ENCODE results near the gene TBC1D8.

Gene TBC1D8

DNA sequence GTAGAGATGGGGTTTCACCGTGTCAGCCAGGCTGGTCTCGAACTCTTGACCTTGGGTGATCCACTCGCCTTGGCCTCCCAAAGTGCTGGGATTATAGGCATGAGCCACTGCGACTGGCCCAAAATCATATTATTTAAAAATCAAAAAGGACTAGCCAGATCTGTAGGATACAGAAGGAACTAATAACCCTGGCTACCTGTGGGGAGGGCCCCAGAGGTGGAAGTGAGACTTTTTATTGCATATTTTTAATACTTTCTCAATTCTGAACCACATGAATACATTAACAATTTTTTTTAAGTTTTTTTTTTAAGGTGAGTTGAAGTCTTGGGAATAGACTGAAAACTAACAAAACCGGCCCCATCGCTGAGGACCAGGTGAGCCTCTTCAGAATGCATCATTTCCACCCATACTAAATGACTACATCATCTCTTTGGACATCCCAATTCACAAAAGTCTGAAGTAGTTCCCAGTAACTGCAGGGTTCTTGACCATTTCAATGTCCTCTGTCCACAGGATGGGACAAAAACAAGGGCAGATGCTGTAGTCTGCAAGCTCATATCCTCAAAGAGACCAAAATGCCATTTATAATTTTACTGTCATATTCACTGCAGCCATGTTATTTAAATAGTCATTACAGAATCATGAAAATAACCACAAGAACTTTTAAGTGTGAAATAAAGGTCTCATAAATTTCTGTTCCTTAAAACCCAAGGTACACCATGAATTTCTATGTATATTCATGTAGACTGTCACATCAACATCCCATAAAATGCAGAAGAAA is 127.7 kb downstream of the TBC1D8 start:
- no peak for DNase-seq

DNA sequence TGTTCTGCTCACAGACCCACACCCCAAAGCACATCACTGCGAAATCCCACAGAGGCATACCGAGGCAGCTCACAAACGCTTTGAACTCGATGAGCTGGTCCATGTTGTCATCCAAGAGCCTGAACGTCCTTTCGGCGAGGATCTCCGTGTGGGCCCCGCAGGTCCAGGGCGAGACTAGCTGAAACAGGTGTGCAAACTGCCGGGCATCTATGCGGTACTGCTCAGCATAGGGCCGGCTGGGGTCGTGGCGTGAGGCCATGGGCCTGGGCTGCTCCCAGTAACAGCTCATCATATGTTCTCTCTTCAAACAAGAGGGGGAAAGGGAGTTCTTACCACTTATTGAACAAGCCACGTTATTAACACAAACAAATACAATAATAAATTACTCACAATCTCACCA is 129.0 kb downstream of the TBC1D8 start:
- no peak for DNase-seq

DNA sequence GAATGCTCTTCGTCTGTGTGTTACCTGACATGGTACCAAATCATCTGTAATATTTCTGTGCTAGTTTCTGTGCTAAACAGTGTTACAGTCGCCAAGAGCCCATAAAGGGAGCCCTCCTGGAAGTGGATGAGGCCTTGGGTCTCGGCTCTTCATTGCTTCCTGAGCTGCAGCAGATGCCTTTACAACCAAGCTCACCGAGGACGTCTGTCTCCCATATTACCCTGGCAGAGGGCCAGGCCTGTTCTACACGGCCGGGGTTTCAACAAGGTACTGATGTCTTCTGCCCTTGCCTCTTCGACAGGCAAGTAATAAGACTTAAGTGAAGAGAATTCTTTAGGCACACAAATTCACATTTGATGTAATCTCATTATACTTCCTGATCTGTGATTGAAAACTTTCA is 132.2 kb downstream of the TBC1D8 start:
- no peak for DNase-seq

DNA sequence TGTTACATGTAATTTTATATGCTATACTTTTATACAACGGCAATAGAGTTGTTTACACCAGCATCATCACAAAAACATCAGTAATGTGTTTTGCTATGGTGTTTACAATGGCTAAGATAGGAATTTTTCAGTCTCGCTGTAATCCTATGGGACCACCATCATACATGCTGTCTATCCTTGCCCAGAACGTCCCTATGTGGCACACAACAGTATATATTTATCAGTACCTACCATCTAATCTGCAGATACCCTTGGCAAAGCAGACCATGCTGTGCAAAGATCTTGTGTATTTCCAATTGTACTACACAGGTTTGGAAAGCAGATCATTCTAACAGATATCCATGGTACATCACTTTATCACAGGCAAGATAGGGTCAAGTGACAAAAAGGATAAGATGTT is 133.8 kb downstream of the TBC1D8 start:
- DNase-seq, result no peak

DNA sequence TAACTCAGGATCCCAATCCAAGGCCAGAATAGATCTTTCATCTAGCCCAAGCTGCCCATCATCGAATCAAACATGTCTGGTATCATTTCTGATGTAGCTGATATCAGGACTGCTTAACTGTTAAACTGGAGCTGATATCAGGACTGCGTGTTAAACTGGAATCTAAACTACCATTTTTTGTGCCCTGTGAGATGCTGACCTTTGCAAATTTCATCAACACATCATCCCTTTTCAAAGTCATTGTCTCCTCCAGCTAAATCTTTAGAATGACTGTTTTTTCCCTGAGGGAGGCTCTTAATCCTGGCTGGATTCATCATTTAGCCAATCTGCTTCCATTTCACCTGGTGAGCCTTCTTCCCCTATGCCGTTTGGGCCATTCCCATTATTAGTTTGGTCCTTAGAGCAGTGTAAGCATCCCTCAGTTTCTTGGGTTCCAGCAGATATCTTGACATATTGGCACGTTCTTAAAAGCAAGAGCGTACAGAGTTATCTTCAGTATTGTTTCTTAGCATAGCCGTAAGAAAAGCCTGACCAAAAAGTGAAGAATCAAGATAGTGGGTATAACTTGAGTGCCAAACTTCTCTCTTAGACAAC is 136.8 kb downstream of the TBC1D8 start:
- DNase-seq, result no peak

DNA sequence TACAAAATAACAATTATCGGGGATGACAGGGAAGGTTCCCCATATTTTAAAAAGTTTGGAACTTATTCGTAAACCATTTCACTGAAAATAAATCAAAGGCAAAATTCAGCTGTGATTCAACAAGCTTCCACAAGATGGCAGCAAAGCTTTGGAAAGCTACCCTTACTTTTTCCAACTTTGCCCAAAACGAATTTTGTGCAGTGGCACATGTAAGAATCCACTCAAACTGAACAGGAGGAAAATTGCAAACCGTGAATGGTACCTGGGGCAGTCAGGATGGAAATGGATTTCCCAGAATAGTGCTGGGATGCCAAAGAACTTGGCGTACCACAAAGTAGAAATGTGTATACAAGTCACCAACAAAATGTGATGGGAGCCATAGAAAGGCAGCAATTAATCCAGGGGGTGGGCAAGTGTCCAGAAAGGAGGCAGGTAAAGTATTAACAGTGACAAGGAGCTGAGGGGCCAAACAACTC is 138.4 kb downstream of the TBC1D8 start:
- peak; percentile 21 for DNase-seq

DNA sequence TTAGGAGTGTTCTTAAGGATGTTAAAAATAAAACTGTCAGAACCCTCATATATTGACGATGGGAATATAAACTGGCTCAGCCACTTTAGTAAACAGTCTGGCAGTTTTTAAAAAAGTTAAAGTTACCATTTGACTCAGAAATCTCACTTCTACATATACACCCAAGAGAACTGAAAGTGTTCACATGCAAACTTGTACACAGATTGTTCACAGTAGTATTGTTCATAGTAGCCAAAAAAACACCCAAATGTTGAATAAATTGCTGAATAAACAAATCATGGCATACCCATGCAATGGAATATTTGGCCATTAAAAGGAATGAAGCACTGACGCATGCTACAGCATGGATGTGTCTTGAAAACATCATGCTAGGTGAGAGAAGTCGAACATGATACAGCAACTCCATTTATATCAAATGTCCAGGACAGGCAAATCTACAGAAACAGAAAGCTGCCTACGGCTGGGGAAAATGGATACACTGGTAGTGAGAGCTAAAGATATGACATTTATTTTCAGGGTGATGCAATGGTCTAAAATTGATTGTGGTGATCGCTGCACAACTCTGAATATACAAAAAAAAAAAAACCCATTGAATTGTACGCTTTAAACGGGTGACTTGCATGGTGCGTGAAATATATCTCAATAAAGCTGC is 139.0 kb downstream of the TBC1D8 start:
- DNase-seq, result no peak

DNA sequence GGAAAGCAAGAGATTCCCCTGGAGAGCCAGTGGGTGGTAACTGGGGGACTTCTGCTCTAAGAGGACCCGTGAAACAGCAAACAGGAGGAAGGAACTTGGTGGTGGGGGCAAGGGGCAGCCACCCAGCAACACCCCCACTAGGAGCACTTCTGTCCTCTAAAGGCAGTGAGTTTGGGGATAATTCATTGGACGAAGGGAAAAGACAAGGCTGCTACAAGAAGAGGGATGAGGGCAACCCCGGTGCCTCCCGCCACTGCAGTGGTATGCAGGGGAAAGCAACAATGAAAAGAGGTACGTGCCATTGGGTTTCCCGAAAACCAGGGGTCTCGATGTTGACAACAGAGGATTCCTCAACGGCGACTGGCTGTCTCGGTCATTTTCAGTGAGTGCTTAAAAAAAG is 140.0 kb downstream of the TBC1D8 start:
- DNase-seq, result no peak

DNA sequence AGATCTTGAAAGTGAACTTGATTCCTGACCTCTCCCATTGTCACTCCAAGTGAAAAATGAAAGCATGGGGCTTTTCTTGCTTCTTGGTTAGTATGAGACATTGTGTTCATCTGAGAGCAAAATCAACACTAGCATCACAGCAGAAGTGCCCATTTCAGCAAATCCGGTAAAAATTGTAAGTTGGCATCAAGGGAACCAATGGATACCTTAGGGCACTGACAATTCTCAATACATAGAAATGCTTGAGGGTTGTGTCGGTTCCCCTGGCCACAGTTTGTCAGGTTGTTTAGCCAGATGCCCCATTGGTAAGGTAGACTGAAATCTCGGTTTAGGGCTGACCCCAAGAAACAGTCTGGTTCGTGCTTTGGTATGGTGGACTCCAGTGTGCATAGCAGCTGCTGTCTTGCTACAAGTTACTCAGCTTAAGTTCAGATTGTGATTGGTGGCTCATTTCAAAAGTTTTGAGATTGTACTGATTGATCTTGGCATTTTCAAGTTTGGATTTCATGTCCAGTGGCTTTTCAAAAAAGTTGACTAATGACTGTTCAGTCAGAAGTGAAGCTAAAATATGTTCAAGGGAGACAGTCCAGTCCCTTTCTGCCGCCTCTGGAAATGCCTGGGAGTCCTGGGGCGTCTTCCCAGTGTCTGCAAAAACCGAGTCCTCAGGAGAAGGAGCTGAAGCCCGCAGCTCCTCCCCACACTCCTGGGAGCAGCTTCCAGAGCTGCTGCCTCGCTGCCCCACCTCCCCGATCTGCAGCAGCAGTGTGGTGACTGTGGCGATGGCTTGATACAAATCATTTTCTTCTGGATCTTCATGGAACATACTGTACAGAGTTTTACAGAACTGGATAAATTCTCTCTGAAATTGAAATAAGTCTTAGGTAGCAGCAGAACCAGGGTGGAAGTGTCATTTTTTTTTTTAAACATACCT is 143.5 kb downstream of the TBC1D8 start:
- no peak for DNase-seq

DNA sequence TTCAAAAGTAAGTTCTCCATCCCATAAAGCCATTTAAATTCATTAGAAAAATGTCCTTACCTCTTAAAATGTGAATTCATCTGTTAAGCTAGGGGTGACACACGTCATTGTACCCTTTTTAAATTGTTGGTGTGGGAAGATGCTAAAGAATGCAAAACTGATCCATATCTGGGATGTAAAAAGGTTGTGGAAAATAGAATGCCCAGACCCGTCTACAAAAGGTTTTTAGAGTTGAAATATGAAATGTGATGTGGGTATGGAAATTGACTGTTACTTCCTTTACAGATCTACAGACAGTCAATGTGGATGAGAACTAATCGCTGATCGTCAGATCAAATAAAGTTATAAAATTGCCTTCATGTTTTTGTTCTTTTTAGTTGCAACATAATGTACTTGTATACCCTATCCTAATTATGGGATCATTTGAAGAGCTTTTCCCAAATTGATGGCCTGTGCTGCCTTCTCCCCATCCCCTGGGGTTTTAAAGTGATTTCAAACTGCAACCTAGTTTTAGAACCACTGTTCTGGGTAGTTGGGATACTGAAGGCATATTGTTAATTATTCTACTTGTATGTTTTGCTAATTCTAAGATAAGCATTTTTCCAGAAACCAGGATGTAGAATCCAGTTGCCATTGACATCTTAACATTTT is 145.0 kb downstream of the TBC1D8 start:
- no peak for DNase-seq

DNA sequence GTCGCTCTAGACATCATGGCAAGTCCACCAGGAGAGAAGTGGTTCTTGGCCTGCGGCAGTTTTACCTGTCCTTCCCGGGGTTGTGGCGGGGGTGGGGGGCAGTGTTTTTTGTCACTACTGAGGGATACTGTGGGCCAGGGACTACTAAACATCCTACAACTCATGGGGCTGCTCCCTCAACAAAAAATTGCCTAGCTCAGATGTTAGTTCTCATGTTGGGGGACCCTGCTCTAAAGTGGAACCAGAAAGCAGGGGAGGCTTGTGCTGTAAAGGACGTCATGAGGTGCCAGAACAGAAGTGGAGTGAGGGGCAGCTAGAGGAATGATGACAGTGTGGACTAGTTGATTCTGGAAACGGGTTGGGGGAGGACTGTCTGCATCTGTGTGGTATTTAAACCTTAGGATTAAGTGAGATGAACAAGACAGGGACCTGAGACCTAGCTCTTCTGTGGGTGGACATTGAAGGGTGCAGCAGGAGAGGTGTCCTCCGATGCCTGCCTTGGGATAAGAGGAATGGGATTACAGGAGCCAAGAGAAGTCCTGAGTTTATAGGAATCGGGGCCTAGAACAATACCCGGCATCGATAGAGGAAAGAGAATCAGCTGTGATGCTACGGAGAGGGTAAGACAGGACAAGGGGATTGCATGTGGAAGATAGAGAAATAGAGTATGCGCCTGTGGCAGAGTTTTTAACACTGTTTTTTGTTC is 146.4 kb downstream of the TBC1D8 start:
- DNase-seq, result no peak

DNA sequence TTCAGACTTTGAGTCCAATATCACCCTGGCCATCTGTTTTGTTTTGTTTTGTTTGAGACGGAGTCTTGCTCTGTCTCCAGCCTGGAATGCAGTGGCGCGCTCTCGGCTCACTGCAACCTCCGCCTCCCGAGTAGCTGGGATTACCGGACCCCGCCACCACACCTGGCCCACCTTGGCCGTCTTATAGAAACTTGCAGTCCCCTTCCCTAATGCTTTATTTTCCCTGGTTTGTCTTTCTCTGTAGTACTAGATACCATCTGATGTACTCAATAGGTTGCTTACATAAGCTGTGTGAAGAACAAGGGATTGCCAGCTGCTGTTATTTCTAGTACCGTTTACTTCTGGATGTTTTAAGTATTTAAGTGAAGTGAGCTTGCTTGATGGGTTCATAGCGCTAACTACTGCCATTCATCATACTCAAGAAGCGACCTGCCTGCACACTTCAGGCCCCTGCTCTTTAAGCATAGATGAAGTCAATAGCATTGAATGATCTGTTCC is 147.9 kb downstream of the TBC1D8 start:
- DNase-seq, result no peak

DNA sequence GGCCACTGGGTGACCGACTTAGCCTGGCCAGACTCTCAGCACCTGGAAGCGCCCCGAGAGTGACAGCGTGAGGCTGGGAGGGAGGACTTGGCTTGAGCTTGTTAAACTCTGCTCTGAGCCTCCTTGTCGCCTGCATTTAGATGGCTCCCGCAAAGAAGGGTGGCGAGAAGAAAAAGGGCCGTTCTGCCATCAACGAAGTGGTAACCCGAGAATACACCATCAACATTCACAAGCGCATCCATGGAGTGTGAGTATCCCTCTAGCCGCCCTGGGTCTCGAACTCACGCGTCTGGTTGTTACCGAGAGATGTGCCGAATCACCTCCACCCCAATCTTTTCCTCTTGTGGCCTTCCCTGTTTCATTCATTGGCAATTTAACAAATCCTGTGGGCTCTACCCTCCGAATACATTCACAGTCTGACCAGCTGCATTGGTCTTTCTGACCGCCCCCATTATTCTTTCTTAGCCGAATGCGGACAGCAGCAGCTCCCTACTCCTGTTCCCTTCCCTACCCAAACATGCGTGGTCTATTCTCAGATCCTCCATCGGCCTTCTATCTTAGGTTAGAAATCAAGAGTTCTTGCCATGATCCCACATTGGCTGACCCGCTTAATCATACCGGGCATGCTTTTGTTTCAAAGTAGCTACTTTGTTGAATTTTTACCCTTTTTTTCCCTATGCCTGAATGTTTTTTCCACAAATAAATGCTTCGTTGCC is 148.5 kb downstream of the TBC1D8 start:
- no peak for DNase-seq

DNA sequence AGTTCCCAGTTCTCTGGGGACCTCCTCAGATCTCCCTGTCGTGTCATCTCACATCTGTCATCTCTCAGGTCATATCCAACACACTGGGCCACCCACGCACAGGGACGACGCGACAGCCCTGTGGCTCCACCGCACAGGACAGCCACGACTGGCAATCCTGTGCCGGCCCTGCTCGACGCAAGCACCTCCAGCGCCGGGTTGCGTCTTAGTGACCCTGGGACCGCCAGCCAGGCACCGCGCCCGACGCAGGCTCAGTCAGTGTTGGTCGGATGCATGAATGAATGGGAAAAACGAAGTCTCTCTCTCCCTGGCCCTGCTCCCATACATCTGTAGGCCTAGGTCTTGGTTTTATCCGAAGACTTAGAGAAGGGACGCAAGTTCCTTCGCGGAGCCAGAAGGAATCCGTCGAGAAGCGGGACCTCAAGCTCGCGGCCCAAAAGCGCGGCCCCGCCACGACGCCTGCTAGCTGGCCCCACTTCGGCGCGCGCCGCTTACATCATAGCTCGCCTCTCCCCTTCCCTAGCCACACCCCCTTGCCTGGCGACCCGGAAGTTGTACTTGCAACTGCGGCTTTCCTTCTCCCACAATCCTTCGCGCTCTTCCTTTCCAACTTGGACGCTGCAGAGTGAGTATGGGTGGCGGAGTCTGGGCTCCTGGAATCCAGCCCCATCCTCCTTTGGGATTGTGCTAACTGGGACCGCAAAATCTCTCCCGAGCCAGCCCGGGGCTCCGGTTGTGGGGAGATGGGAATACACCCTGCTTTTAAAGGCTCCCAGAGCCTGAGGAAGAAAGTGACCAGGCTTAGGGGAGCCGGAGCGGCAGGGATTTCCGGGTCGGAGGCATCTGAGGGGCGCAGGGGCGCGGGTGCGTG is 149.3 kb downstream of the TBC1D8 start, which contains the start of gene RPL31:
Gene RPL31, plus strand, starts transcription at position 599 of the 871 bp plus-strand sequence. CDS start 413 bp downstream, outside the sequence.
- peak; percentile 99 for DNase-seq

DNA sequence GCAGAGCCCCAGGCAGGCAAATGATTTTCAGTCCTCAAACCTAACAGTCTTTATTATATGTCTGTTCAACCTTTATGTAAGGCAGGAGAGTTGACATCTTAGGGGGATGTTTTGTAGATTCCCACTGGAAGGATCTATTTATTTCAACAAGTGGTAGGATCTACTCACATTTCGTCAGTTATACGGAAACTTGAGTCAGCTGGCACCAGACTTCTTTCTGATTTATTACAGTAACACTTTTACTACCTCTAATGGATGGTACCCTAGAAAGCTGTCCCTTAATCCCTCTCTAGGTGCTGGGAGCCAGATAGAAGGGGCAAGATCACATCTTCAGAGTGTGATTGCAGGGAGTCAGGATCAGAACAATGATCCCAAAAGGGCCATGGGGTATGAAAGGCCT is 151.2 kb downstream of the TBC1D8 start:
- no peak for DNase-seq

DNA sequence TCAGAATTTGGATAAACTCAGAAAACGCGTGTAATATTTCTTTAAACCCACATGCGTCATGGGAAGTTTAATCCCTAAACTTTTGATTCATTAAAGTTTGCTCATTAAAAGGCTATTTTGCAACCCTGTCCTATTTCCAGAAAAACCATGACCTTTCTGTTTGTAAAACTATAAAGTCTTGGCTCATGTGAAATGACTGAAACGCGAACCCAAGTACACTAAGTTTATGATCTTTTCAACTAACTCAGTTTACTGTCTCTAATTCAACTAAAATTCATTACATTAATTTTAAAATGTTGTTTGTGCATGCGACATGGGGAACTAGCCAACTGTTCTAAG is 153.0 kb downstream of the TBC1D8 start:
- DNase-seq, result no peak

DNA sequence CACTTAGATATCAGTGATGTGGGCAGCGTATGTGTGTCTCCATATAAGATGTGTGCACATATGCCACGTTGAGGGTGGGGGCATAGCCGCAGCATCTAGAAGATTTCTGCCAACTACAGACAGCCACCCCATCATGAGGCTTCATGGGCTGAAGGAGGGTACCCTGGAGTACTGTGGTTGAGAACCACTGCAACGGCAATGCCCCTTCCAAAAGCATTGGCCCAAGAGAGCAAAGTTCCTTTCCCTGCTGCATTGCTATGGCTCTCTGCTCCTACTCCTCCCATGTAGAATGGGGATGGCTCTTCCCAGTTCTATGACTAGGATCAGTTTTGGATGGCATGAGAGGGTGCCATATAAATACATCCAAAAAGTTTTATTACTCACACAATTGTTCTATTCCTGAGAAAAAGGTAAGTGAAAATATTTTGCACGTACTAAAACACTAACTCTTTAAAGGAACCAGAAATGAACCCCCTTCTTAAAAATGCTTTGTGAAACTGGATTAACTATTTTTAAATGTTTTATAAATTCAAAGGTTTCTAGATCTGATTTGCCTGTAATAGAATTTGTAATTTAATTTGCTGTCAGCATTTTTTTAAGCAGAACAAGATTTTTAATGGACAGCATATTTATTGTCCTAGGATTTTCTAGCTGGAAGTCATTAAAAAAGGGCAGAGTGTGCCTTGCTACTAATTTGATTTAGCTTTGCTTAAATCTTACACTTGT is 153.5 kb downstream of the TBC1D8 start:
- DNase-seq, result no peak

DNA sequence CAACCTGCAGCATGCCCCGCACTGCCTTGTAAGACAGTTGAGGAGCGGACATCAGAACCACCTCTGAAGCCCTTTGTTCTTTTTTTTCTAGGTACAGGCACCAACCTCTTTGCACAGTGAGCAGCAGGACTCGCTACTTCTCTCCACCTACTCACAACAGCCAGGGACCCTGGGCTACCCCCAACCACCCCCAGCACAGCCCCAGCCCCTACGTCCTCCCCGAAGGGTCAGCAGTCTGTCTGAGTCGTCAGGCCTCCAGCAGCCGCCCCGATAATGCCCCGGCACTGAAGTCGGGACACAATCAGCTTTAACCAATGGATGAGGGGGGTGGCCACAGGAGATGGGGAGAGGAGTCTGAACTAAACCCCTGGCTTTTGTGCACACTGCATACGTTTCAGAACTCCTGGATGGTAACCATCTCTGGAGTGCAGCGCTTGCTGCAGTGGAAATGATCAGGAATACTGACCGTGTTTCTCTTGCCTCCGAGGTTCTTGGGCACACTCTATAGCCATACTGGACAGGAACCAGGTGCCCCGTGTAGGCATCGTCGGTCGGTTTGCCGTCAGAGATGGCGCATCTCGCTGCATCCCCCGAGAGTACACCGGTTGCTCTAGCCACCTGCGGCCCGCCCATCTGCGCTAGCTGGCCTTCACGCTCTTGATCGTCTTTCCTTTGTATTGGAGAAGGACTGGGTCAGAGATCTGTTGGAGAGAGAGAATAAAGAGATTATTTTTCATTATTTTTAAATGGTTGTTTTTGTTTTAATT is 155.7 kb downstream of the TBC1D8 start:
- DNase-seq, result no peak

Measured in HCEC 1CT (cell line).